AG09309 (cell line): ENCODE measurements around the gene MYO19.
A peak's percentile ranks its signal among the peaks of the same experiment; 100 is the strongest.

Experiments
- DNase-seq: peaks from one replicate; pipeline ENCODE4 v3.0.0-alpha.2; 2010; ENCODE audit warnings: low read depth
- H3K4me3 ChIP-seq: 2 replicates; pipeline ENCODE4 v1.5.1; 2011; ENCODE audit warnings: mild to moderate bottlenecking, low read depth, low read length, moderate library complexity; ENCODE audit not compliant: control insufficient read depth
- CTCF ChIP-seq: IDR thresholded peaks from 2 replicates; pipeline ENCODE4 v1.5.1; 2011; ENCODE audit warnings: mild to moderate bottlenecking, low read depth, low read length, inconsistent platforms; ENCODE audit not compliant: insufficient read depth, control insufficient read depth; ENCODE audit errors: missing control alignments

MYO19 gene

GRCh38 chr17:36469733-36470132, 64.9 kb downstream of the MYO19 start:
- no peak for DNase-seq
- no peak for TF ChIP-seq CTCF
- H3K4me3 ChIP-seq: no peak overlapping the region

GRCh38 chr17:36468903-36469635, 65.6 kb downstream of the MYO19 start:
- no peak overlapping the region for H3K4me3 ChIP-seq
- no peak for TF ChIP-seq CTCF
- no peak for DNase-seq

- no peak overlapping the region for H3K4me3 ChIP-seq
- no peak for TF ChIP-seq CTCF
- DNase-seq: no peak
Measured at GRCh38 chr17:36464765-36465088, 69.9 kb downstream of the MYO19 start.

GRCh38 chr17:36463916-36464764, 70.5 kb downstream of the MYO19 start:
- no peak for DNase-seq
- TF ChIP-seq CTCF: peak; percentile 5
- no peak overlapping the region for H3K4me3 ChIP-seq

- TF ChIP-seq CTCF: no peak
- no peak for DNase-seq
- no peak overlapping the region for H3K4me3 ChIP-seq
Measured at GRCh38 chr17:36461330-36462110, 73.1 kb downstream of the MYO19 start.

GRCh38 chr17:36460265-36460937, 74.3 kb downstream of the MYO19 start:
- no peak for DNase-seq
- TF ChIP-seq CTCF: no peak
- no peak overlapping the region for H3K4me3 ChIP-seq
